Heart left ventricle (tissue), 16 donors: ENCODE measurements around the gene FAM222A. TPM values are rescaled to one million over a fixed set of nuclear protein-coding genes. Genes with fewer than 3 reads are reported as not detected.
A peak's percentile ranks its signal among the peaks of the same experiment; 100 is the strongest.

Source experiments
- ATAC-seq, 4 donors: fragments of 200-7000 bp; cut with Tn5 transposase; one replicate each; pipeline ENCODE4 v1.9.1; 2020 to 2022; ENCODE audit warnings: moderate library complexity in 4 of 4, mild to moderate bottlenecking in 3 of 4, moderate number of reproducible peaks in 1 of 4
- DNase-seq, 5 donors: peaks; one replicate each; pipeline ENCODE4 v3.0.0-alpha.2; 2020
- H3K27ac ChIP-seq, 12 donors: fragments of 200-600 bp; sonication (generic) in 4 of 12; one replicate each; pipeline versions ENCODE4 v1.5.0 to v1.8.0; 2016 to 2022; ENCODE audit warnings: mild to moderate bottlenecking in 2 of 12
- H3K27me3 ChIP-seq, 9 donors: fragments of 200-600 bp; sonication (generic) in 2 of 9; one replicate each; pipeline versions ENCODE4 v1.5.1 to v1.8.0; 2016 to 2022; ENCODE audit warnings: mild to moderate bottlenecking in 3 of 9
- H3K36me3 ChIP-seq, 9 donors: fragments of 200-600 bp; sonication (generic) in 2 of 9; one replicate each; pipeline versions ENCODE4 v1.5.0 to v1.8.0; 2018 to 2022; ENCODE audit warnings: mild to moderate bottlenecking in 2 of 9
- H3K4me1 ChIP-seq, 12 donors: fragments of 200-600 bp; sonication (generic) in 4 of 12; one replicate each; pipeline versions ENCODE4 v1.5.0 to v1.8.0; 2016 to 2022; ENCODE audit warnings: mild to moderate bottlenecking in 3 of 12
- H3K4me3 ChIP-seq, 12 donors: fragments of 200-600 bp; sonication (generic) in 4 of 12; one replicate each; pipeline versions ENCODE4 v1.5.0 to v1.8.0; 2017 to 2022; ENCODE audit warnings: mild to moderate bottlenecking in 9 of 12, moderate library complexity in 4 of 12
- H3K9me3 ChIP-seq, 12 donors: fragments of 200-600 bp; sonication (generic) in 4 of 12; one replicate each; pipeline versions ENCODE4 v1.5.0 to v1.8.0; 2016 to 2022; ENCODE audit warnings: mild to moderate bottlenecking in 1 of 12
- POLR2A ChIP-seq, 2 donors: fragments of 450-650 bp; IDR thresholded peaks; one replicate each; pipeline ENCODE4 v1.6.1; 2017; ENCODE audit warnings: antibody characterized with exemption in 2 of 2, mild to moderate bottlenecking in 2 of 2, moderate library complexity in 2 of 2
- WGBS, 4 donors: extraction: QIAGEN DNeasy Blood & Tissue Kit in 2 of 4; methylation state at CpG; one replicate each; pipeline versions ENCODE4 v1.1.5 to v1.1.7; 2013 to 2018; 5-methylcytosine and 5-hydroxymethylcytosine counted together
- intact Hi-C, 10 donors: fragments of 100-400 bp; cut with DNase I; formaldehyde crosslinking; loops; one replicate each; pipeline versions ENCODE4 v1.11.1 to v1.14.2; 2022
- polyA plus RNA-seq, 2 donors: library from polyadenylated mRNA; stranded (reverse); fragments of 200-250 nt; gene quantifications; one replicate each; pipeline ENCODE4 v1.2.3, GENCODE V29; 2013
- total RNA-seq, 9 donors: library from RNA; depleted of rRNA in 2 of 9; stranded (reverse); fragments of >200 nt in 2 of 9; fragmentation: NEBNext Ultra II Directional in 3 of 9; extraction: Animal tissue kit (Norgen Biotek cat#: 25700) in 3 of 9; gene quantifications; one replicate each; pipeline versions ENCODE4 v1.1.0 to v1.2.4, GENCODE V29; 2016 to 2023
- TF ChIP-seq, protein P1 (sequence below), 12 donors: fragments of 200-600 bp; sonication (generic) in 4 of 12; IDR thresholded peaks; one replicate each; pipeline versions ENCODE4 v1.5.0 to v1.8.0; 2018 to 2022; ENCODE audit warnings: antibody characterized with exemption in 12 of 12, mild to moderate bottlenecking in 5 of 12
- donor health status: ischemic (EF 13 %, LVEDD 7.1; RV severe dilation, severe dysfunction).
- donor health status: healthy with polysubstance abuse.
- donor health status: DM: no; HTN: yes; CAD: no.
- donor health status: DM: no; HTN: no; CAD: no.
- donor health status: ischemic (EF 25% LVEDD 6.9; RV normal size, moderate dysfunction).
- donor health status: ischemic (EF 25% LVEDD 5.7; RV mildly dilated, moderate dysfunction).
- donor health status: healthy.
- donor health status: DM: yes; HTN: yes; CAD: no.
- donor health status: ischemic (EF 35%, LVEDD 5.7; RV mildly dilated, moderate dysfunction).
- donor health status: nonischemic (EF 11% LVEDD 7.7; RV severe dilation, severe dysfunction).
- donor health status: DM: yes; HTN: yes; CAD: no.
- donor health status: PGD.
- donor health status: ischemic (EF 29% LVEDD 5.4; RV normal size, mild dysfunction).
- donor health status: nonischemic (EF 23%, LVEDD 6.1; RV moderate dilation, normal function).

FAM222A gene
- total and polyA plus RNA-seq, 11 donors, result 3.5 to 45.8 (median 10.2) TPM

GRCh38 chr12:109715310-109716091 is 1.9 kb downstream of the FAM222A start:
- peak in 2 of 5 donors; percentile 46 to 53 for DNase-seq
- no peak for TF ChIP-seq POLR2A (IDR thresholded peaks at IDR 0.05)
- TF ChIP-seq, protein P1, sequence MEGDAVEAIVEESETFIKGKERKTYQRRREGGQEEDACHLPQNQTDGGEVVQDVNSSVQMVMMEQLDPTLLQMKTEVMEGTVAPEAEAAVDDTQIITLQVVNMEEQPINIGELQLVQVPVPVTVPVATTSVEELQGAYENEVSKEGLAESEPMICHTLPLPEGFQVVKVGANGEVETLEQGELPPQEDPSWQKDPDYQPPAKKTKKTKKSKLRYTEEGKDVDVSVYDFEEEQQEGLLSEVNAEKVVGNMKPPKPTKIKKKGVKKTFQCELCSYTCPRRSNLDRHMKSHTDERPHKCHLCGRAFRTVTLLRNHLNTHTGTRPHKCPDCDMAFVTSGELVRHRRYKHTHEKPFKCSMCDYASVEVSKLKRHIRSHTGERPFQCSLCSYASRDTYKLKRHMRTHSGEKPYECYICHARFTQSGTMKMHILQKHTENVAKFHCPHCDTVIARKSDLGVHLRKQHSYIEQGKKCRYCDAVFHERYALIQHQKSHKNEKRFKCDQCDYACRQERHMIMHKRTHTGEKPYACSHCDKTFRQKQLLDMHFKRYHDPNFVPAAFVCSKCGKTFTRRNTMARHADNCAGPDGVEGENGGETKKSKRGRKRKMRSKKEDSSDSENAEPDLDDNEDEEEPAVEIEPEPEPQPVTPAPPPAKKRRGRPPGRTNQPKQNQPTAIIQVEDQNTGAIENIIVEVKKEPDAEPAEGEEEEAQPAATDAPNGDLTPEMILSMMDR (IDR thresholded peaks at IDR 0.05), result no peak
- H3K27ac ChIP-seq, result peak overlapping the region in 10 of 12 donors; percentile 36 to 83 (median 68)
- WGBS, 4 donors, result 63 to 67% (median 65%) methylated on average over 13 to 19 of the region's 19 CpGs
- intact Hi-C loops, result loop anchor here in 6 of 10 donors (2.0 to 10.0 kb wide), 5 partner anchors 57 to 201 kb away; no protein-coding TSS in a partner anchor
- no peaks in the 10 kb centered on the region for H3K9me3 ChIP-seq
- ATAC-seq, result no peak
- peak overlapping the region in 8 of 12 donors; percentile 61 to 80 (median 68) for H3K4me3 ChIP-seq
- H3K4me1 ChIP-seq, result peaks cover 0 to 83% (median 23%) of the 10 kb centered on the region in 12 donors
- H3K27me3 ChIP-seq, result peaks cover 0 to 46% (median 7%) of the 10 kb centered on the region in 9 donors
- no peaks in the 10 kb centered on the region for H3K36me3 ChIP-seq

DNA sequence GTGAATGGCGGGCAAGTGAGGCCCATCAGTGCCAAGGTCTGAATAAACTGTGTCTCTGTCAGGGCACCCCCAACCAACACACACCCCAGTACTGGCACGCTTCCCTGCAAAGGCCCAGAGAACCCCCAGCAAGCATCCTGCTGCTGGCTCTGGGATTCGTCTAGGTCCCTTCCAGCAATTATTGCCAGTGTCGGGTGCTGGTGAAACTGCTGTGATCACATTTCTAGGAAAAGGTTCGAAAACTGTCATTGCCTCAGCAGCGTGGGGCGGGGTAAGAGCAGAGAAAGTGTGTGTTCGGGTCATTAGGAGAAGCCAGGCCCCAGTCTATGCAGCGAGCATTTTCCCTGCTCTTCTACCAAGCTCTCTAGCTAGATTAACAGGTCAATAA is 2.5 kb downstream of the FAM222A start:
- Histone ChIP-seq H3K4me3 (peak overlapping the region in 1 of 12 donors; percentile 2), H3K27me3 (peaks cover 0 to 40% (median 6%) of the 10 kb centered on the region in 9 donors), H3K9me3 (no peaks in the 10 kb centered on the region), H3K36me3 (no peaks in the 10 kb centered on the region), H3K4me1 (peaks cover 0 to 89% (median 29%) of the 10 kb centered on the region in 12 donors), H3K27ac (peak overlapping the region in 11 of 12 donors; percentile 36 to 83 (median 64))
- intact Hi-C loops, result loop anchor here in 5 of 10 donors (5.0 to 10.0 kb wide), 4 partner anchors 56 to 201 kb away; no protein-coding TSS in a partner anchor
- 67 to 75% (median 71%) methylated on average over 9 of the region's 9 CpGs for WGBS, 4 donors
- ATAC-seq (no peak), DNase-seq (no peak)
- TF ChIP-seq, protein P1 (IDR thresholded peaks at IDR 0.05), result no peak
- TF ChIP-seq POLR2A (IDR thresholded peaks at IDR 0.05), result no peak

GRCh38 chr12:109716512-109717389 is 3.1 kb downstream of the FAM222A start:
- no peaks in the 10 kb centered on the region for H3K36me3 ChIP-seq
- intact Hi-C loops, result loop anchor here in 5 of 10 donors (5.0 to 10.0 kb wide), 4 partner anchors 56 to 202 kb away; no protein-coding TSS in a partner anchor
- ATAC-seq, result no peak
- peak in 4 of 5 donors; percentile 35 to 65 (median 54) for DNase-seq
- H3K4me3 ChIP-seq, result peak overlapping the region in 1 of 12 donors; percentile 2
- WGBS, 4 donors, result 67 to 84% (median 71%) methylated on average over 19 of the region's 19 CpGs
- TF ChIP-seq POLR2A (IDR thresholded peaks at IDR 0.05), result no peak
- TF ChIP-seq, protein P1 (IDR thresholded peaks at IDR 0.05), result no peak
- peaks cover 0 to 34% (median 5%) of the 10 kb centered on the region in 9 donors for H3K27me3 ChIP-seq
- H3K9me3 ChIP-seq, result no peaks in the 10 kb centered on the region
- H3K27ac ChIP-seq, result peak overlapping the region in 11 of 12 donors; percentile 36 to 83 (median 64)
- peaks cover under 1 to 93% (median 33%) of the 10 kb centered on the region in 12 donors for H3K4me1 ChIP-seq
